IgD-negative memory B cell (primary cell): ENCODE data around the gene IFNG. TPM values are rescaled to one million over a fixed set of nuclear protein-coding genes. Genes with fewer than 3 reads are reported as not detected.

Source experiments
- H3K27ac Mint-ChIP-seq, 3 donors: one replicate each; pipeline ENCODE4 v1.8.0; 2020 to 2022; ENCODE audit warnings: mild to moderate bottlenecking in 3 of 3, mixed read lengths in 3 of 3, moderate library complexity in 1 of 3
- H3K27me3 Mint-ChIP-seq: one replicate; pipeline ENCODE4 v1.8.0; 2021; ENCODE audit warnings: mixed read lengths
- H3K36me3 Mint-ChIP-seq: one replicate; pipeline ENCODE4 v1.8.0; 2020; ENCODE audit warnings: mild to moderate bottlenecking, mixed read lengths
- H3K4me1 Mint-ChIP-seq, 3 donors: one replicate each; pipeline ENCODE4 v1.8.0; 2020 to 2022; ENCODE audit warnings: mixed read lengths in 3 of 3, mild to moderate bottlenecking in 1 of 3
- H3K4me3 Mint-ChIP-seq, 4 donors: one replicate each; pipeline ENCODE4 v1.8.0; 2020 to 2022; ENCODE audit warnings: mild to moderate bottlenecking in 4 of 4, mixed read lengths in 4 of 4, moderate library complexity in 3 of 4
- H3K9me3 Mint-ChIP-seq, 3 donors: one replicate each; pipeline ENCODE4 v1.8.0; 2020 to 2021; ENCODE audit warnings: mixed read lengths in 3 of 3, mild to moderate bottlenecking in 1 of 3
- polyA plus RNA-seq: library from polyadenylated mRNA; unstranded; fragments of 300-500 nt; fragmentation: Illumina TruSeq; gene quantifications from one replicate; pipeline ENCODE4 v1.2.3, GENCODE V29; 2021

IFNG gene
- polyA plus RNA-seq, 1 donor from 2014 or later = not detected

- Mint-ChIP-seq H3K9me3 (no peaks in the 10 kb centered on the region), H3K4me3 (no peak overlapping the region), H3K27me3 (peaks cover 3% of the 10 kb centered on the region), H3K4me1 (peaks cover 0 to 9% (median 0%) of the 10 kb centered on the region in 3 donors), H3K27ac (no peak overlapping the region), H3K36me3 (peaks cover 6% of the 10 kb centered on the region)
Observed at GRCh38 chr12:68140556-68140955, 19.0 kb downstream of the IFNG start.

- no peak overlapping the region for H3K4me3 Mint-ChIP-seq
- no peaks in the 10 kb centered on the region for H3K9me3 Mint-ChIP-seq
- H3K36me3 Mint-ChIP-seq = peaks cover 6% of the 10 kb centered on the region
- peaks cover 3% of the 10 kb centered on the region for H3K27me3 Mint-ChIP-seq
- no peak overlapping the region for H3K27ac Mint-ChIP-seq
- peaks cover 0 to 9% (median 0%) of the 10 kb centered on the region in 3 donors for H3K4me1 Mint-ChIP-seq
Observed at GRCh38 chr12:68139941-68140340, 19.6 kb downstream of the IFNG start.

GRCh38 chr12:68139001-68139400 lies 20.5 kb downstream of the IFNG start:
- Mint-ChIP-seq H3K36me3 (peaks cover 6% of the 10 kb centered on the region), H3K4me3 (no peak overlapping the region), H3K27ac (no peak overlapping the region), H3K4me1 (peaks cover 0 to 9% (median 0%) of the 10 kb centered on the region in 3 donors), H3K9me3 (no peaks in the 10 kb centered on the region), H3K27me3 (peaks cover 3% of the 10 kb centered on the region)

GRCh38 chr12:68138480-68138879 lies 21.1 kb downstream of the IFNG start:
- Mint-ChIP-seq H3K36me3 (peaks cover 6% of the 10 kb centered on the region), H3K4me1 (peaks cover 0 to 9% (median 0%) of the 10 kb centered on the region in 3 donors), H3K9me3 (no peaks in the 10 kb centered on the region), H3K27me3 (peaks cover 3% of the 10 kb centered on the region), H3K27ac (no peak overlapping the region), H3K4me3 (no peak overlapping the region)

- Mint-ChIP-seq H3K4me3 (peak overlapping the region in 1 of 4 donors; percentile 6), H3K27me3 (peaks cover 3% of the 10 kb centered on the region), H3K27ac (peak overlapping the region in 1 of 3 donors; percentile 59), H3K36me3 (peaks cover 5% of the 10 kb centered on the region), H3K9me3 (no peaks in the 10 kb centered on the region), H3K4me1 (peaks cover 0 to 9% (median 0%) of the 10 kb centered on the region in 3 donors)
Observed at GRCh38 chr12:68137335-68137830, 22.2 kb downstream of the IFNG start.

- peaks cover 3% of the 10 kb centered on the region for H3K27me3 Mint-ChIP-seq
- H3K4me3 Mint-ChIP-seq = no peak overlapping the region
- peaks cover 0 to 11% (median 0%) of the 10 kb centered on the region in 3 donors for H3K9me3 Mint-ChIP-seq
- peaks cover 9% of the 10 kb centered on the region for H3K36me3 Mint-ChIP-seq
- peaks cover 0 to 9% (median 0%) of the 10 kb centered on the region in 3 donors for H3K4me1 Mint-ChIP-seq
- H3K27ac Mint-ChIP-seq = no peak overlapping the region
Observed at GRCh38 chr12:68135520-68135919, 24.0 kb downstream of the IFNG start.

- Mint-ChIP-seq H3K36me3 (peaks cover 13% of the 10 kb centered on the region), H3K9me3 (peaks cover 7 to 30% (median 16%) of the 10 kb centered on the region in 3 donors), H3K27ac (no peak overlapping the region), H3K27me3 (peaks cover 3% of the 10 kb centered on the region), H3K4me3 (peak overlapping the region in 1 of 4 donors; percentile 23), H3K4me1 (peaks cover 0 to 12% (median 5%) of the 10 kb centered on the region in 3 donors)
Observed at GRCh38 chr12:68131867-68132414, 27.6 kb downstream of the IFNG start.

- Mint-ChIP-seq H3K27ac (peak overlapping the region in 1 of 3 donors; percentile 28), H3K4me3 (peak overlapping the region in 1 of 4 donors; percentile 18), H3K4me1 (peaks cover 0 to 8% (median 7%) of the 10 kb centered on the region in 3 donors), H3K36me3 (peaks cover 20% of the 10 kb centered on the region), H3K27me3 (no peaks in the 10 kb centered on the region), H3K9me3 (peaks cover 12 to 30% (median 16%) of the 10 kb centered on the region in 3 donors)
Observed at GRCh38 chr12:68129979-68130378, 29.6 kb downstream of the IFNG start.

GRCh38 chr12:68122236-68122920 lies 37.2 kb downstream of the IFNG start:
- H3K27ac Mint-ChIP-seq = no peak overlapping the region
- peaks cover 17% of the 10 kb centered on the region for H3K36me3 Mint-ChIP-seq

GRCh38 chr12:68121143-68121542 lies 38.4 kb downstream of the IFNG start:
- Mint-ChIP-seq H3K27me3 (no peaks in the 10 kb centered on the region), H3K4me3 (no peak overlapping the region), H3K4me1 (peaks cover 0 to 20% (median 18%) of the 10 kb centered on the region in 3 donors), H3K27ac (no peak overlapping the region), H3K36me3 (peaks cover 12% of the 10 kb centered on the region), H3K9me3 (peaks cover 0 to 5% (median 0%) of the 10 kb centered on the region in 3 donors)

More at GRCh38 chr12:68122236-68122920, 37.2 kb downstream of the IFNG start:
- Mint-ChIP-seq H3K4me3 (no peak overlapping the region), H3K9me3 (peaks cover 0 to 5% (median under 1%) of the 10 kb centered on the region in 3 donors), H3K27me3 (no peaks in the 10 kb centered on the region), H3K4me1 (peaks cover 0 to 17% (median 16%) of the 10 kb centered on the region in 3 donors)

- peaks cover 0 to 1% (median 0%) of the 10 kb centered on the region in 3 donors for H3K9me3 Mint-ChIP-seq
Observed at GRCh38 chr12:68119724-68120211, 39.8 kb downstream of the IFNG start.

GRCh38 chr12:68119250-68119649 lies 40.3 kb downstream of the IFNG start:
- H3K9me3 Mint-ChIP-seq = peaks cover 0 to 1% (median 0%) of the 10 kb centered on the region in 3 donors
- peaks cover 8% of the 10 kb centered on the region for H3K36me3 Mint-ChIP-seq
- no peak overlapping the region for H3K4me3 Mint-ChIP-seq
- no peaks in the 10 kb centered on the region for H3K27me3 Mint-ChIP-seq
- no peak overlapping the region for H3K27ac Mint-ChIP-seq
- peaks cover 0 to 20% (median 14%) of the 10 kb centered on the region in 3 donors for H3K4me1 Mint-ChIP-seq

More at GRCh38 chr12:68119724-68120211, 39.8 kb downstream of the IFNG start:
- H3K27me3 Mint-ChIP-seq = no peaks in the 10 kb centered on the region
- peak overlapping the region in 1 of 4 donors; percentile 7 for H3K4me3 Mint-ChIP-seq
- H3K36me3 Mint-ChIP-seq = peaks cover 10% of the 10 kb centered on the region
- peaks cover 0 to 20% (median 14%) of the 10 kb centered on the region in 3 donors for H3K4me1 Mint-ChIP-seq
- H3K27ac Mint-ChIP-seq = peak overlapping the region in 1 of 3 donors; percentile 14

- H3K27me3 Mint-ChIP-seq = no peaks in the 10 kb centered on the region
- H3K9me3 Mint-ChIP-seq = peaks cover 0 to 1% (median 0%) of the 10 kb centered on the region in 3 donors
- peaks cover 0 to 20% (median 14%) of the 10 kb centered on the region in 3 donors for H3K4me1 Mint-ChIP-seq
- no peak overlapping the region for H3K4me3 Mint-ChIP-seq
- H3K36me3 Mint-ChIP-seq = peaks cover 8% of the 10 kb centered on the region
- peak overlapping the region in 1 of 3 donors; percentile 25 for H3K27ac Mint-ChIP-seq
Observed at GRCh38 chr12:68118096-68118755, 41.3 kb downstream of the IFNG start.

GRCh38 chr12:68117661-68118060 lies 41.9 kb downstream of the IFNG start:
- H3K36me3 Mint-ChIP-seq = peaks cover 9% of the 10 kb centered on the region
- H3K27ac Mint-ChIP-seq = no peak overlapping the region
- peak overlapping the region in 2 of 4 donors; percentile 6 to 60 for H3K4me3 Mint-ChIP-seq
- H3K4me1 Mint-ChIP-seq = peaks cover 0 to 20% (median 14%) of the 10 kb centered on the region in 3 donors
- H3K27me3 Mint-ChIP-seq = no peaks in the 10 kb centered on the region
- H3K9me3 Mint-ChIP-seq = peaks cover 0 to 1% (median 0%) of the 10 kb centered on the region in 3 donors
